Right cardiac atrium (tissue), 5 donors: ENCODE measurements around the gene F8A2. TPM values are rescaled to one million over a fixed set of nuclear protein-coding genes. Genes with fewer than 3 reads are reported as not detected.
"Not testable (repeated sequence)": the region's sequence is repeated elsewhere in the genome, so short reads cannot be mapped to it uniquely, and the experiment has no call there.

ENCODE experiments used
- ATAC-seq, 2 donors: fragments of 200-7000 bp; cut with Tn5 transposase; one replicate each; pipeline versions ENCODE4 v1.8.0 to v1.9.1; 2020; ENCODE audit warnings: moderate library complexity in 2 of 2, mild to moderate bottlenecking in 1 of 2
- DNase-seq, 3 donors: peaks; one replicate each; pipeline ENCODE4 v3.0.0-alpha.2; 2020
- H3K27ac ChIP-seq: one replicate; pipeline ENCODE4 v1.5.1; 2013; ENCODE audit warnings: mild to moderate bottlenecking, low read length, control low read depth, moderate library complexity
- H3K27me3 ChIP-seq: one replicate; pipeline ENCODE4 v1.6.1; 2013; ENCODE audit not compliant: control insufficient read depth, insufficient read depth
- H3K4me1 ChIP-seq: one replicate; pipeline ENCODE4 v1.6.1; 2013; ENCODE audit warnings: low read length; ENCODE audit not compliant: control insufficient read depth, insufficient read depth
- H3K4me3 ChIP-seq: one replicate; pipeline ENCODE4 v1.5.1; 2013; ENCODE audit warnings: low read length, control low read depth
- H3K9me3 ChIP-seq: one replicate; pipeline ENCODE4 v1.6.1; 2013; ENCODE audit warnings: low read length; ENCODE audit not compliant: control insufficient read depth
- WGBS: extraction: QIAGEN DNeasy Blood & Tissue Kit; methylation state at CpG from one replicate; pipeline ENCODE4 v1.1.7; 2013; 5-methylcytosine and 5-hydroxymethylcytosine counted together
- intact Hi-C, 4 donors: fragments of 100-400 bp; cut with DNase I; formaldehyde crosslinking; loops; one replicate each; pipeline versions ENCODE4 v1.11.0 to v1.14.0; 2022 to 2023
- long read RNA-seq, 4 donors: library from polyadenylated mRNA; unstranded; transcript quantifications; one replicate each; pipeline ENCODE4 v2.0.0, GENCODE V29; 2020 to 2021
- polyA plus RNA-seq: library from polyadenylated mRNA; stranded (reverse); fragments of 200-250 nt; gene quantifications from one replicate; pipeline ENCODE4 v1.2.3, GENCODE V29; 2013
- total RNA-seq, 4 donors: library from RNA; stranded (reverse); fragmentation: NEBNext Ultra II Directional; extraction: Animal tissue kit (Norgen Biotek cat#: 25700); gene quantifications; one replicate each; pipeline ENCODE4 v1.2.1, GENCODE V29; 2021
- donor health status: healthy with polysubstance abuse.
- donor health status: DM: no; HTN: yes; CAD: no.
- donor health status: DM: no; HTN: no; CAD: no.
- donor health status: DM: no; HTN: yes; CAD: no; lungs with severe emphysema.
- donor health status: DM: yes; HTN: yes; CAD: no.

F8A2 gene
- not detected for total RNA-seq
- not detected for polyA plus RNA-seq
- long read RNA-seq, donor 1, transcript F8A2-201 (1 exons, 1,116 nt): major isoform, 45 of 45 reads
- long read RNA-seq, donor 1, partial matches to known transcripts: 0 of 45 reads
- long read RNA-seq, donor 1, other reads (novel, unspliced or antisense): 0 of 45 reads
- long read RNA-seq, donor 2: 0 reads
- long read RNA-seq, donor 3: 0 reads
- long read RNA-seq, donor 4, transcript F8A2-201 (1 exons, 1,116 nt): major isoform, 48 of 48 reads
- long read RNA-seq, donor 4, partial matches to known transcripts: 0 of 48 reads
- long read RNA-seq, donor 4, other reads (novel, unspliced or antisense): 0 of 48 reads

GRCh38 chrX:155381843-155382528 lies at the start of gene F8A2:
Gene F8A2, plus strand, starts transcription at chrX:155382095. Its CDS starts 20 bp downstream, at chrX:155382115.
- WGBS: no CpG with 5 or more reads among the region's 90 CpGs

DNA sequence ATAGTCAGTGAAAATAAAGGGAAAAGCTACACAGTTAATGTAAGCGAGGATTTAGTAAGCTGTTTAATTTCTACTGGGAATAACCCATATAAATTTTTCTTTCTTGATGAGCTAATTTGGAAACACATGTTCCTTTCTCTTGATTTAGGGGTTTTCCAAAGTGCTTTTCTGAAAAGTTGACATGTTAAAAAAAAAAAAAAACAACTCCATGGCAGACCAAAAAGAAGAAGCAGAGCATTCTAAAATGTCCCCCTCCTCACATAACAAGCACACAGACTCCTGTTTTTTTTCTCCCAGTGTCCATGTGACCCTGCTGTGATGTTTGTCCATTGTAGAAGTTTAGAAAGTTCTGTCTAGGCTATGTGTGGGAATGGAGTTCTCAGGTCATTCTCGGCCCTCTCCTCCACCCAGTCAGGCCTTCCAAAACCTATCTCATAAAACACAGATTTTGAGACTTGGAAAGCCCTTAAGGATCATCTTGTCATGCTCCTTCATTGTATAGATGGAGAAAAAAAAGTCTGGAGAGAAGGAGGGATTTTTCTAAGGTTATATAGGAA lies 48.3 kb upstream of the F8A2 start:
- ATAC-seq (no peak), DNase-seq (no peak)
- Histone ChIP-seq H3K4me3 (peak overlapping the region; percentile 75), H3K27ac (no peak overlapping the region), H3K9me3 (no peaks in the 10 kb centered on the region), H3K4me1 (no peaks in the 10 kb centered on the region), H3K27me3 (no peaks in the 10 kb centered on the region)
- WGBS: 40% methylated on average over 2 of the region's 2 CpGs
- intact Hi-C loops: no loop called here

More at GRCh38 chrX:155381843-155382528, at the start of gene F8A2:
- H3K27me3 ChIP-seq, intact Hi-C loops, H3K9me3 ChIP-seq, DNase-seq, H3K4me3 ChIP-seq, H3K4me1 ChIP-seq, H3K27ac ChIP-seq: not testable (repeated sequence)
- peak; percentile 87 to 91 for ATAC-seq

- DNase-seq (peak; percentile 54 to 66 (median 55)), ATAC-seq (peak; percentile 92 to 97)
- H3K27ac ChIP-seq: peak within 1 kb of the TSS; percentile 58
- H3K27me3 ChIP-seq: no peaks in the 10 kb centered on the region
- 13% methylated on average over 5 of the region's 5 CpGs for WGBS
- intact Hi-C loops: no loop called here
- H3K4me3 ChIP-seq: peak within 1 kb of the TSS; percentile 75
- H3K4me1 ChIP-seq: no peaks in the 10 kb centered on the region
- no peaks in the 10 kb centered on the region for H3K9me3 ChIP-seq
Observed at GRCh38 chrX:155334486-155335336, 47.2 kb upstream of the F8A2 start, which contains the start of gene CLIC2. Gene CLIC2, minus strand, starts transcription at chrX:155334614. Its CDS starts 187 bp downstream, at chrX:155334427.

DNA sequence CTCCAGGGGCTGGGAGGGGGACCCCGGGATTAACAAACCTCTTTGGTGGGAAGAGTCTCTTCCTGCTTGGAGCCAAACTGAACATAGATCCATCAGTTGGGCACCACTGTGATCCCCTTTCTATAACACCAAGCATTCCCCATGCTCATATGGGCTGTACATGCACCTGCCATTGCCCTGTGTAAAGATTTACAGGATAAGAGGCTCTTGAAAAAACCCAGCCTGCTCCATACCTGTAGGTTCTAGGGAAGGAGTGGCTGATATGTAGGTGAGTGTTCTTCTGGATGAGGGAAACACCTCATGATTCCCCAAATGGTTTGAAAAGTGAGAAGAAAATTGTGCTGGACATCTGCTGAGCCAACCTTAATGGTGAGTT lies 46.6 kb upstream of the F8A2 start:
- H3K27ac ChIP-seq, DNase-seq, intact Hi-C loops, H3K4me3 ChIP-seq, ATAC-seq, H3K4me1 ChIP-seq, H3K27me3 ChIP-seq, H3K9me3 ChIP-seq: not testable (repeated sequence)
- 29% methylated on average over 1 of the region's 1 CpG for WGBS

DNA sequence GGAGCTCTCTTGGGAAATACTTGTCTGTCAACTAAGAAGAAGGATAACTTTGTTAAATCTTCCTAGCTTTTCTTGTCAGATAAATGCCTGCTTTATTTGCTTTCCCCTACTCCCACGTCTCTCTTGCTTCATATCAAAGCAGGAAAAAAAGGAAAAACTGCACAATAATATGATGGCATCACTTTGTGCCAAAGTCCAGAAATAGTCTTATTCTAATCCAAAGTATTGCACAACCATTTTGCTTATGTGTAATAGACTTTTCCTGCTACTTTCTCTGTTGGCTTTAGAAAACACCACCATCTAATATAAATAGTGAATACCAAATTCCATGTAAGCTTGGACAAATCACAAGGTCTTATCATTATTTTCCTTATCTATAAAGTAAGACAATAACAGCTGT lies 36.2 kb upstream of the F8A2 start:
- DNase-seq, H3K9me3 ChIP-seq, H3K27ac ChIP-seq, ATAC-seq, H3K4me1 ChIP-seq, H3K27me3 ChIP-seq, intact Hi-C loops, H3K4me3 ChIP-seq: not testable (repeated sequence)
- no CpG with 5 or more reads among the region's 1 CpG for WGBS

DNA sequence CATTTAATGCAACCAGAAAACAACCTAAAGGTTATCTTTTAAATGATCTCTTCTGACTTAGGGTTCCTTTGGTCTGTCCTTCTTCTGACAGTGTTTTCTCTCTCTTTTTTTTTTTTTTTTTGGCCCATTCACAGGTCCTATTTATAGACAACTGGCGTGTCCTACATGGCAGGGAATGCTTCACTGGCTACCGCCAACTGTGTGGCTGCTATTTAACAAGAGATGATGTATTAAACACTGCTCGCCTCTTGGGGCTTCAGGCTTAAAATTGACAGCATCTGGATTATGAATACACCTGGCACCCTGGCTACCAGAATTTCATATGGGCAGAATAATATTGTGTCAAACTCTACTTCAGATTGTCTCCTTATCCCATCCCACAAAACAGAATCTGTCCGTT lies 32.4 kb upstream of the F8A2 start:
- WGBS: no CpG with 5 or more reads among the region's 4 CpGs
- H3K27me3 ChIP-seq, intact Hi-C loops, ATAC-seq, H3K4me3 ChIP-seq, H3K27ac ChIP-seq, DNase-seq, H3K9me3 ChIP-seq, H3K4me1 ChIP-seq: not testable (repeated sequence)

GRCh38 chrX:155363712-155364111 lies 18.2 kb upstream of the F8A2 start:
- DNase-seq, H3K4me3 ChIP-seq, intact Hi-C loops, H3K27me3 ChIP-seq, H3K4me1 ChIP-seq, H3K9me3 ChIP-seq, H3K27ac ChIP-seq, ATAC-seq: not testable (repeated sequence)
- WGBS: no CpG with 5 or more reads among the region's 7 CpGs

DNA sequence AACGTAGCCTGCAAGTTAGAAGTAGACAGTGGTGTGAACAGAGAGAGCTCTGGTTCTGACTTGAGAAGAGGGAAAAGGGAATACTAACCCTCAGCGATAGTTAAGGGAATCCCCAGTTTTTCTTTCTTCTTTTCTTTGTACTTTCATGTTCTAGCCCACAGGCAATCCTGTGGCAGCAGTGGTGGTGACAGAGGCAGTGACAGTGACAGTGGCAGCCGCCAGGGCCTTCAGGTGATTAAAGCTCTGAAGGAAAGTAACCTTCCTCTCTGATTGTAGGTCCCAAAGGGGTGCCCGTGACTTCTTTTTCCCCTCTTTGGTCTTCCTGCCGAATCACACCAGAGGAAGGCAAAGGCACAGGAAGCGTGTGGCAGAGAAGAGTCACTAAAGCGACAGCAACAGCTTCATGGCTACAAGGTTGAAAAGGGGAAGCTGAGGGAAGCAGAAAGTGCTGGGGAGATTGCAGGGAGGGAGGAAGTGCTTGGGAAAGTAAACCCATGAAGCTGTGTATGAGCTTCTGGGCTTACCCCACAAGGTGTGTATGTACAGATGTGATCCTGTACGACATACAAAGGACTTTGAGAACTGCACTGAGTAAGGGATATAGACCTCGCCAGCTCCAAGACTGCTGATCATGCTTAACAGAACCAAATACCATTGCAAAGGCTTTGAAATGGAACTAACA lies 8.0 kb upstream of the F8A2 start:
- intact Hi-C loops, H3K4me3 ChIP-seq, ATAC-seq, H3K9me3 ChIP-seq, H3K27ac ChIP-seq, DNase-seq, H3K4me1 ChIP-seq, H3K27me3 ChIP-seq: not testable (repeated sequence)
- WGBS: no CpG with 5 or more reads among the region's 9 CpGs

- not testable (repeated sequence) for H3K9me3 ChIP-seq, ATAC-seq
Observed at GRCh38 chrX:155379802-155380201, 2.1 kb upstream of the F8A2 start.

DNA sequence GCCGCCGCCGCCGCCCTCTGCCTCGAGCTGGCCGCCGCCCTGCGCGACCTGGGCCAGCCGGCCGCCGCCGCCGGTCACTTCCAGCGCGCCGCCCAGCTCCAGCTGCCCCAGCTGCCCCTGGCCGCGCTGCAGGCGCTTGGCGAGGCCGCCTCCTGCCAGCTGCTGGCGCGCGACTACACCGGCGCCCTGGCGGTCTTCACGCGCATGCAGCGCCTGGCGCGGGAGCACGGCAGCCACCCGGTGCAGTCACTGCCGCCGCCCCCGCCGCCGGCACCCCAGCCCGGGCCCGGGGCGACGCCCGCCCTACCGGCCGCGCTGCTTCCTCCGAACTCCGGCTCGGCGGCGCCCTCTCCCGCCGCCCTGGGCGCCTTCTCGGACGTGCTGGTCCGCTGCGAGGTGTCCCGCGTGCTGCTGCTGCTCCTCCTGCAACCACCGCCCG lies 653 bp downstream of the F8A2 start:
- H3K4me1 ChIP-seq, H3K27me3 ChIP-seq, H3K9me3 ChIP-seq, intact Hi-C loops, H3K4me3 ChIP-seq, DNase-seq, H3K27ac ChIP-seq: not testable (repeated sequence)
- ATAC-seq: peak; percentile 70 to 77
- WGBS: no CpG with 5 or more reads among the region's 64 CpGs

More at GRCh38 chrX:155379802-155380201, 2.1 kb upstream of the F8A2 start:
- intact Hi-C loops, DNase-seq, H3K4me1 ChIP-seq, H3K27me3 ChIP-seq, H3K27ac ChIP-seq, H3K4me3 ChIP-seq: not testable (repeated sequence)
- WGBS: no CpG with 5 or more reads among the region's 7 CpGs
